ENCODE measurements around the gene BMPR1B. TPM values are rescaled to one million over a fixed set of nuclear protein-coding genes. Genes with fewer than 3 reads are reported as not detected.
"Not testable (repeated sequence)": the region's sequence is repeated elsewhere in the genome, so short reads cannot be mapped to it uniquely, and the experiment has no call there.

BMPR1B gene
- total RNA-seq, 1 experiment from 2014 or later, result not detected

DNA sequence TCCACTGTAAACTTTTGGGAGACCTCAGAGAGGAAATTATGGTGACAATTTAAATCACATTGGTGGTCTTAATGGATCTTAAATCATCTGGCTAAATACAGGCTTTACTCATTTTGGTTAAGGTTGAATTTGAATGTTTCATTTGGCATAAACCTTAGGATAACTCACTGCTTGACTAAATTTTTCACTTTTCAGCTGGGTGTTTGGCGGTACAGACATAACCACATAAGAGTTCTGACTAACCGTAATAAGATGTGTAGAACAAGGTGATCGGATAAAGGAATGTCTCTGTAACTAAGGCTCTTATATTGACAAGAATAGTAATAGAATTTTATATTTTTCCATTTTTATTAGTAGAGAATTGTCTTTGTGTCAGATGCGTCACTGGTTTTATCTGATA is 281.0 kb downstream of the BMPR1B start:
- DNase-seq (ENCODE audit: low read depth), result no peak

DNA sequence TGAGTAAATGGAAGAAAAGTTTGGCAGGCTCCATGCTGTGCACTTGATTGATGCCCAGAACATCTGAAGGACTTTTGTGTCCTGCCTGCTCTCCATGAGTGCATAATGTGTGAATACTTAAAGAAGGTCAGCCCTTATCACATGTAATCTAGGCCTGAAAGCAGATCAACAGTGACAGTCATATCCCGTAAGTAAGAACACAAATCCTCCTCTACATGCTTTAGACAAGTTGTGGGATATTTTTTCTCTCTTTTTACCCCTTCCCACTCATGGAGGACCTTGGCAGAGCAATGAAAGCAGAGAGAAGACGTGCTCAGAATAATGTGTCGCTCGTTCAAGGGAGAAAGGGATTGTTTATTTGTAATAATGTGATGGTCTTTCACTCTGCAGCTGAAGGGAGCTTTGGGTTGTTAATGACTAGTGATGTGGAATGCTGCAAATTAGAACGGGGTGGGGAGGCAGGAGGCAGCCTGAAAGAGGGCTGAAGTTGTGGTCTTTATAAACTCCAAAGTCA is 286.6 kb downstream of the BMPR1B start:
- no peak for DNase-seq (ENCODE audit: low read depth)

DNA sequence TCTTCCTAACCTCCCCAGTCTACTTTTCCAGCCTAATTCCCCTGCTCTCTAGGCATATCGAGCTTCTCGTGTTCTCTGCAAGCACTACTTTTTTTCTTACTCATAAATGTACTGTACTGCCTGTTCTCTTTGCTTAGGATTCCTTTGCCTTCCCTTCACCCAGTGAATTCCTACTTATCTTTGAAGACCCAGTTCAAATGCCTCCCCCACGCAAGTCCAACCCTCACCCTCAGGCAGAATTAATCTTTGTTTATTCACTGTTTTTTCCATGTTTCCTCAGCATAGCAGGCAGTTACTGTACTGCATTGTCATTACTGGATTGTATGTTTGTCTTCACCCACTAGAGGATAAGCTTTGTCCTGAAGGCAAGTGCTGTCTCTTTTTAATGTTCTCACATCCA is 287.7 kb downstream of the BMPR1B start:
- no peak for DNase-seq (ENCODE audit: low read depth)

DNA sequence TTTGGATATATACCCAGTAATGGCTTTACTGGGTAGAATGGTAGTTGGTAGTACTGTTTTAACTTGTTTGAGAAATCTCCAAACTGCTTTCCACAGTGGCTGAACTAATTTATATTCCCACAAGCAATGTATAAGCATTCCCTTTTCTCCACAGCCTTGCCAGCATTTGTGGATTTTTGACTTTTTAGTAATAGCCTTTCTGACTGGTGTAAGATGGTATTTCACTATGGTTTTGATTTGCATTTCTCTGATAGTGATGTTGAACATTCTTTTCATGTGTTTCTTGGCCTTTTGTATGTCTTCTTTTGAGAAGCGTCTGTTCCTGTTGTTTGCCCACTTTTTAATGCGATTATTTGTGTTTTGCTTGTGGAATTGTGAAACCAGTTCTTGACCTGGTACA is 290.5 kb downstream of the BMPR1B start:
- no peak for DNase-seq (ENCODE audit: low read depth)

DNA sequence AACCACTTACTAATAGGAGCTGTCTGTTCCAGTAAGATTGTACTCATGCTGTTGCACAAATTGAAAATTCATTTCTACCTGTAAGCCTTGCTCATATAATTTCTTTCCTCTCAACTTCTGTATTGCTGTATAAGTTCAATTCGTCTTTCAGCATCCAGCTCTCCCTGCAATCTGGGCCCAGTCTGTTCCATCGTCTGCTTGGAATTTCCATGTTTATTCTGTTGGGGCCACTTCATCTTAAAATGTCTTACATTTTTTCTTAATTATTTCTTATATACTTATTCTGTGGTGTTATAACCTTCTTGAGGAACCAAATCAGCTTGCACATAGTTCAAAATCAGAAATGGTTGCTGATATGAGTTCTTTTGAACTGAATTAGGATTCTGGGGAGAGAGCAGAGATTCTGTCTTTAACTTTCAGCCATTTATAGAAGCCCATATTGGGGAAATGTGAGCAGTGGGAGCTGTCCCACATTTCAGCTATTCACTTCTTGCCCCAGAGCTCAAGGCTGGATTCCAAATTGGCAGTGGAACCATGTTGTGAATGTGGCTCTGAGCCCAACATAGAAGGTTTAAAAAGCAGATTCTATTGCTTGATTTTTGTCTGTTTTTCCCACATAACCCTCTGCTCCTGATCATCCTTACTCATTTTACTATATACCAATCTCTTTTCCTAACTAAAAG is 291.9 kb downstream of the BMPR1B start:
- DNase-seq (ENCODE audit: low read depth), result no peak

DNA sequence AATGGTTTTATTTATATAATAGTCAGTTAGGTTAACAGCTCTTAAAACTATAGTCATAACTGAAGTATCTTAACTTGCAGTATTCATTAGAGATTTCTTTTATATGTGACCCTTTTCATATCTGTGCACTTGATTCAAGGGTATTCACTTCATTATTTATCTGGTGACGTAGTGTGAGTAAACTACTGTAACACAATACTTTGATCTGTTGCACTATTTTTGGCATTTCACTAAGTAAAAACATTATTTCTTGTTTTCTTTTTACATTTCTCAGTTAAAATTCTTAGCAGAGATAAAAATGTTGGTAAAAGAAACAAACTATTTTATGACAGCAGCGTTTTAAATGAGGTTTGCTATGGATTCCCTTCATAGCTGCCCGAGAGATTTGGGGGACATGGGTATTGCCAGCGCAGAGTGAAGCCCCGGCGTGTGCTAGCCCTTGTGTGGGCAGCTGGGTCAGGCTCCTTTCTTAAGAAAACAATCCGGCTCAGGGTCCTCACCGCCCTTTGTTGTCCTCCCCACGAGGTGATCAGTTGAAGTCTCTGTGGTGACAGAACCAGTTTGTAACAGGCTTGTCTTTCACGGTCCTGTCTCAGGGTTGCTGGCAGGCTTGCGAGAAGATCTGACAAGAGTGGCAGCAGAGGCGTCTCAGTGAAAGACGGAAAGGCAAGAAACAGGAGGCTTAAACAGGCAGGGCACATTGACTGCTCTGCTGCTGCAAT is 293.4 kb downstream of the BMPR1B start:
- no peak for DNase-seq (ENCODE audit: low read depth)

DNA sequence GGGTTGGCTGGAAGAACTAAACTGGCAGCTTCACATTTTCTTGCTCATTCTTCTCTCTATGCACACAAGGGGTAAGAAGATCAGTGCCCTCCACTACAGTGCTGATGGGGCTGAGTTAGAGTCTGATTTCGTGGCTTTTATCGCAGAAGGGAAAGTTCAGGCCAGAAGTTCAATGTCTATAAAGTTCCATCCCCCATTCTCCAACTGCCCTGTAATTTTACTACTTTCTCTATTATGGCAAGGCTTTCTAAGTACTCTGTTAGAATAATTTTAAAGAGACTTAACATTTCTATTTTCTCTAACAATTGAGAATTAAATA is 293.9 kb downstream of the BMPR1B start:
- DNase-seq (ENCODE audit: low read depth), result no peak

DNA sequence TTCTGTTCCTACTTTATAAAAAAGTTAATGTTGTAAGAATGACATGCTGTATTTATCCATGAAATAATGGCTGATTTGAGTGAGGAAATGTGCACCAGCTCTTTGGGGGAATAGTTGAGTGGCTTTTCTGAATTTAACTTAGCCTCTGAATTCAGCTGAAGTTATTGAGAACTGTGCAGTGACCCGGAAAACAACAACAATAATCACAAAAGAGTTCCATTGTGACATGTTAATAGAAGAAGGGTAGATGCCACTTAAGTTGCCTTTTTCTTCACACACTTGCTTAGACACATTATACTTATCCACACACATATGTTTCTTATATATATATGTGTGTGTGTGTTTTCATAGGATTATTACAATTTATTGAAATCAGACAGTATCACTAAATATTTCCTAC is 301.2 kb downstream of the BMPR1B start:
- DNase-seq (ENCODE audit: low read depth), result no peak

DNA sequence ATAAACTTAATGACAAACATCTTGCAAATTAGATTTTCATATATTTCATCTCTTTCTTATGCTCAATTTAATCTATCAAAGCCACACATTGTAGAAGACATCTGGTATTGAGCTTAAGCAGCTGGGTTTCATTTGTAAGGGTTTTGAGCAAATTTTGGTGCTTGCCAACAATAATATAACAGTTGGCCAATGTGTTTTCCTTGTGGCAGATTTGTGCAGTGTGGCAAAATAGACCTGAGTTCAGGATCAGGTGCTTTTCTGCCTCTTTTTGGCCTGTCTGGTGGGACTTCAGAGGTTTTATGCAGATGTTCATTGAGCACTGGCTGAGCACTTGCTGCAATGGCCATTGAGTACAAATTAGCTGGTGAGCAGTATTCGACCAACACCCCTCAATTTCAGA is 301.9 kb downstream of the BMPR1B start:
- DNase-seq (ENCODE audit: low read depth), result no peak

DNA sequence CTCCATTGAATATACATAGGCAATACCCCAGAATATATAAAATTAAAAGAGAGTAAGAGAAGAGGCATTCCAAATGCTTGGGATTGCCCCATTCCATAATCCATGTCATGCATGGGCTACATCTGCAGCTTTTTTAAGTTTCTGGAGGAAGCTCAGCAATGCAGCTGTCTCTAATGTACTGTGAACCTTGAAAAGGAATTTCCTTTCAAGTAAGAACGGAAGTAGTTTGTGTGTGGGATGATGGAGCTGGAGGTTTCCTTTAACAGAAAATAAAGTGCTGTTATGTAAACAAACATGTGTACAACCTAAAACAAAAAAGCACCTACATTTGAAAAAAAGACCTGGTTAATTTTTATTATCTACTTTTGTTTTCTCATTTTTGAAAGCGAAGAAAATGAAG is 303.5 kb downstream of the BMPR1B start:
- DNase-seq (ENCODE audit: low read depth), result no peak

DNA sequence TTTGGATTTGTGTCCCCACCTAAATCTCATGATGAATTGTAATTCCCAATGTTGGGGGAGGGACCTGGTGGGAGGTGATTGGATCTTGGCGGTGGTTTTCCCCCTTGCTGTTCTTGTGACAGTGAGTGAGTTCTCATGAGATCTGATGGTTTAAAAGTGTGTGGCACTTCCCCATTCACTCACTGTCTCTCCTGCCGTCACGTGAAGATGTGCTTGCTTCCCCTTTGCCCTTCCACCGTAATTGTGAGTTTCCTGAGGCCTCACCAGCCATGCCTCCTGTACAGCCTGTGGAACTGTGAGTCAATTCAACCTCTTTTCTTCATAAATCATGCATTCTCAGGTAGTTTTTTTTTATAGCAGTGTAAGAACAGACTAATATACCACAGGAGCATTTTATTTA is 304.0 kb downstream of the BMPR1B start:
- not testable (repeated sequence) for DNase-seq (ENCODE audit: low read depth)

DNA sequence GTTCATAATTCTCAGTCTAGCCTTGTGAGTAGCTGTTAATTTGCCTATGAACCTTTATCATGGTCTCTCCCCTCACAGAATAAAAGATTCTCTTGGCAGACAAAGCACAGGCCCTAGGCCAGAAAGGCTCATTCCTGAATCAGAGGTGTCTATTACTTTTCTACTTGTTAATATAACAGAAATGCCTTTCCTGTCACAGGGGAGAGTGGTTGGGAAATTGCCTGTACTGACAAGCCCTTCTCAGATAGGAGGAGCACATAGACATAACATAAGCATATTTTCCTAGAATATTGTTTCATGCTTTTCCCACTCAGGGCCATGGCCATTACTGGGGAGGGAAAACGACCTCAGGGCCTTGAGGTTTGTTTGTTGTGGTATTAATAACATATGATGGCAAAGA is 308.3 kb downstream of the BMPR1B start:
- DNase-seq (ENCODE audit: low read depth), result no peak

DNA sequence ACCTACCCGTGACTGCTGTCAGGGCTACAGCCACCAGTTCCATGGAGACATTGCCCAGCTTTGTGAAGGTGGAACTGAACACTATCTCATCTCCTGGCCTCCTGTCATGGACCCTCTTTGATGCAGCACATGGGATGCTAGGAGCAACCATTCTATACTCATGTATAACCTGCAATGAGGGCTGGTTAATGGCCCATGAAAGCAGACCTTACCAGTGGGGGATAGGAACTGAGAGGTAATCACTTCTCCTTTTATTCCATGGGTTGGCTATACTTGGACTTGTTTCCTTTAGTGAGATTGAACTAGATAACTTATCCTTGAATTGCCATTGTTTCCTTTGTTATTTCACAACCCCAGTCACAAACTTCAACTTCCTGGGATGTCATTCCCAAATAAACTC is 310.6 kb downstream of the BMPR1B start:
- DNase-seq (ENCODE audit: low read depth), result no peak

DNA sequence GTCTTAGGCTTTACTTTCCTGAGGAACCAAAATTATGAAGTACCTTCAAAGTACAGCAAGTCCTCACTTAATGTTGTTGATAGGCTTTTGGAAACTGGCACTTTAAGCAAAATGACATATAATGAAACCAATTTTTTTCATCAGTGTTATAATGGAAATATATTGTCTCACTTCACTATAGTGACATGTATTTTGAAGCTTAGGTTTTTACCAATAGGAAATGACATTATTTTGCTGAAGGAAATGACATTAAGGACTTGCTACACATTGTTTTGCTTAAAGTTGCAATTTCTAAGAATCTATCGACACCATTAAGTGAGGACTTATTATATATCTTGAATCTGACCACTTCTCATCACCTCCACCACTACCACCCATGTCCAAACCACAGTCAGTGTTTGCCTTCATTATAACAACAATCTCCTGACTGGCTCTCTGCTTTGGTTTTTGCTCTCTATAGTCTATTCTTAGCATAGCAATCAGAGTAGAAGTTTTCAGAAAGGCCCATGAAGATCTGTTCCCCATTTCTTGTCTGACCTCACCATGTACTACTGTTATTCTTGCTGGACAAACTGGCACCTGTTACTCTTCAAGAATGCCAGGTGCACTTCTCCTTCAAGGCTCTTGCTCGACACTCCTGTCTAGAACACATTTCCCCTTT is 311.2 kb downstream of the BMPR1B start:
- DNase-seq (ENCODE audit: low read depth), result no peak

DNA sequence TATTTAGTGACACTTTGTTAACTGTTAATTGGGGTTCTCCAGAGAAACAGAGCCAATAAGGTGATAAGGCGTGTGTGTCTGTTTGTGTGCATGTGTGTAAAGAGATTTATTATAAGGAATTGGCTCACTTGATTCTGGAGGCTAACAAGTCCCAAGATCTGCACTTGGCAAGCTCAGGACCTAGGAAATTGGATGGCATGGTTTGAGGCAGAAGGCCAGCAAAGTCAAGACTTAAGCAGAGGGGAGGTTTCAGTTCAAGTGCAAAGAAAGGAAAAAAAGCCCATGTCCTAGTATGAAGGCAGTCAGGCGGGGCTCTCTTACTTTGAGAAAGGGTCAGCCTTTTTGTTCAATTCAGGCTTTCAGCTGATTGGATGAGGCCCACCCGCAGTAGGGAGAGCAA is 314.1 kb downstream of the BMPR1B start:
- DNase-seq (ENCODE audit: low read depth), result no peak

DNA sequence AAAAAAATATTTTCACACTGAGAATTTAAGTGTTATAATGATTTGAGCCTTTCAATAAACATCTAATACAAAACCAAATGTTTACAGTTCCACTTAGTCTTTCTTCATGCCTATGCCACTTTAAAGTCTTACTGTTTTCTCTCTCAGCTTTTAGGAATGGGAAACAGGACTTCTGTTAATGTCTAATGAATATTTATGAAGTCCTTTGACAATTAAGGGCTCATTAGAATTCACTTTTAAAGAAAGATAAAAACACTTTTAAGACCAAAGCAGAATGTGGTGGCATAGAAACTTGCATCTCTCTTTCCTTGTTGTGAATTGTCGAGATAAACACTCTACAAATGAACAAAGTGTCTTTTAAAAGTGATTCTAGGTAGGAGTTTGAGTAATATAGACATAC is 315.9 kb downstream of the BMPR1B start:
- DNase-seq (ENCODE audit: low read depth), result no peak

DNA sequence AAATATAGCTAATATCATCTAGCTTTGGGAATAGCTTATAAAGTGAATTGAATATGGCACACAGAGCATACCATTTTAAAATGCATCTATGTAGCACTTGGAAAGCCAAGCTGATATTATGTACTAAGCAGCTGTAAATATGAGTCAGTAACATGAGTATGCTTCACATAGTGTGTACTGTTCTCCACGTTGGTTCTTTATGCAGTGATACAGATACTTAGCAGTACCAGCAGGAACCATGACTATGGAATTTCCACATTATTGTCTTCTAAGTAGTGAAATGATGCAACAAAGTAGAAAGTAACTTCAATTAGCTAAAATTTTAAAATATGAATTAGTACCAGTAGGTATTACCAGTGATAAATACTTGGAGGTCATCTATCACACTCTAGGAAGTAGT is 320.1 kb downstream of the BMPR1B start:
- DNase-seq (ENCODE audit: low read depth), result no peak

DNA sequence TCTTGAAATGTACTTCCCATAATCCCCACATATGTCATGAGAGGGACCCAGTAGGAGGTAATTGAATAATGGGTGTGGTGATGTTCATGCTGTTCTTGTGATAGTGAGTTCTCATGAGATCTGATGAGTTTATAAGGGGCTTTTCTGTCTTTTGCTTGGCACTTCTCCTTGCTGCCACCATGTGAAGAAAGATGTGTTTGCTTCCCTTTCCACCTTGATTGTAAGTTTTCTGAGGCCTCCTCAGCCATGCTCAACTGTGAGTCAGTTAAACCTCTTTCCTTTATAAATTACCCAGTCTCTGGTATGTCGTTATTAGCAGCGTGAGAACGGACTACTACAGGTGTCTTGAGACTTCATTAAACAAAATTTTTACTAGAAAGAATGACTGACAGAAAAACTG is 323.2 kb downstream of the BMPR1B start:
- DNase-seq (ENCODE audit: low read depth), result no peak

DNA sequence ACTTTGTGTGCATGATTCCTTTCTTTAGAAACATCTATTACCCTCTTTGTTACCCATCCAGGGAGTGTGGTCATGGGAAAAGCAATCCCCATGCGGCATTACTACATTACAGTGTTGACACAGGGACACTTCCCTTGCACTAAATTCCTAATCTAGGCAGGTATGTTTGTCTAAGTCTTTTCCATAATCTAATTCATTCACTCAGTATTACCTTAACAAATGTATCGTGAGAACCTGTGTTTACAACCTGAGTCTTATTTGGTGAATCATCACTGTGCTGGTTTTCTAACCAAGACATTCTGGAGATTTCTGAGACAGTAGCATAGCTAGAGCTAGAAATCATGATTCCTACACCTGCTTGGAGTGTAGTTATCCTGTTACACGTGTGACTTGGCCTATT is 326.8 kb downstream of the BMPR1B start:
- DNase-seq (ENCODE audit: low read depth), result no peak

DNA sequence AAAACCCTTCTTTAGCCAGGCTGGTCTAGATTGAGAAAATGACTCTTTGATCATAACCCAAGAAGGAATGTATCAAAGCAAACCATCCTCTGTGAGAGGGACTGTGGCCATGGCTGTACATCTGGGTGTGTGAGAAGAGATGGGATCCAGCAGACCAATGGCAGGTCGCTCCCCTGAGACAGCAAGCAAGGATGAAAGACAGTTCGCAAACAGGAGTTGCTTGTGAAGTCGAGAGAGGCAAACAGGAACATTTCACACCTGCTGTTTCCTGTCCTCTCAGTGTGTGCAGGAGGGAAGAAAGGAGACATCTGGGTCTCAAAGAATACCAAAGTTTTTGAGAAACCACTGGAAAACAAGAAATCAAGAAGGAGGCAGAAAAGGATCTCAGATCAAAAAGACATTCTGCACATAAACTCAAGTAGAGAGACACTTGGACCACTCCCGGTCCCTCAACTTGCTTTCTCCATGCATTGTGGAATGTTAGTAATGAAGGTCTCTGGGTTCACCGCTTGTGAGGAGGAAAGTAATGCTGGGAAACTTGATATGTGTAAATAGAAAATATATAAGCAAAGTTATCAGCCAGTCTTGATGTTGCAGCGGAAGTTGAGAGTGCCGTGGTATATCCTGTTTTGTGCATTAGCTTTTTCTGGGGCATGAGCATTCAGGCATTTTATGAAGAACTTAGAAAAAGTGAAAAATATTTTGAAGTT is 327.5 kb downstream of the BMPR1B start:
- no peak for DNase-seq (ENCODE audit: low read depth)

DNA sequence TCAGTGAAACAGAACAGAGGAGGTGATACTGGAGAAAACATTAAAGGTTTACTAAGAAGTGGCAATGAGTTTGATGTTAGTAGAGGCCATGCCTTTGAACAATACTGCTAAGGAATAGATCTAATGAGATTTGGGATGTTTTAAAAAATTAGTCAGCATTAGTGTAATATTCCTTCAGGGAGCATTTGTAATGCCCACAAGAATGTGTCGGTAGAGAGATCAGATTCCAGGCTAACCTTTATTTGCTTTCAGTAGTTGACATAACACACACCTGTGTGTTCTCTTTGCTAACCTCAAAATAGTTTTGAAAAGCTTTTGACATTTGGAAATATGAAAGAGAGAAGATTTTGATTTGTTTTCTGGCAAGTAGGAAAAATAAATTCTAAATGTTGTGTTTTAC is 328.8 kb downstream of the BMPR1B start:
- no peak for DNase-seq (ENCODE audit: low read depth)

DNA sequence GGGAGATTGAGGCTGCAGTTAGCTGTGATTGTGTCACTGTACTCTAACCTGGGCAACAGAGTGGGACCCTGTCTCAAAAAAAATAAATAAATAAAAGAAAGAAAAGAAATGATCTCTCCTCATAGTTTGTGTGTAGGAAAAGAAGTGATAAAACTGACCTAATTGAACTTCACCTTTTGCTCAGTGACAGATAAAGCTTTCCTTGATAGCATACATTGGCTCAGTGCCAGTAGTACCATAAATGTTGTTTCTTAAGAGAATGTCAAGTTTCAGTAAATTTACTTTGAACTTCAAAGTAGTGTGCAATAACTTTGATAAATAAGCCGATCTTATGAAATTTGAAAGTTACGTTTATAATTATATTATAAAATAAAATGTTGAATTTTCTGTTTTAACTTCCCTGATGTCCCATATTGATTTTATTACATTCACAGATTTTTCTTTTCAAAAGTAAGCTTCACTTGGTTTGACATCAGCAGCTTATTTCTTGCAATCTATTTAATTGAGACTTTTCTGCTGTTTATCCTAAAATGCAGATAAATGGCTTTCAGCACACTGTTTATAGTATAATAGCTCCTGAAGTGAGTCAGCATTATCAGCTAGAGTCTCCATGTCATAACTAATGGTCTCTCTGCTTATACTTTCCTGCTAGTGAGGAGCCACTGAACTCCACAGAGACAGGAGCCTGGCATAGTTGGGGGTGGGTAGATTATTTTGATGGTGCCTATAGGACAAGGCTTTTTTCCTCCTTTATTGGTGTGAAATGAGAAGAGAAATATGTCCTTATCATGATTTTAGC is 330.1 kb downstream of the BMPR1B start:
- no peak for DNase-seq (ENCODE audit: low read depth)

Measured in RPMI7951 (cell line).